EH (cell line): ENCODE measurements around the gene GAGE12D.
"Not testable (repeated sequence)": the region's sequence is repeated elsewhere in the genome, so short reads cannot be mapped to it uniquely, and the experiment has no call there.

ENCODE experiments used
- DNase-seq: peaks from one replicate; pipeline ENCODE4 v3.0.0-alpha.2; 2015; ENCODE audit warnings: low read depth

Gene GAGE12D

DNA sequence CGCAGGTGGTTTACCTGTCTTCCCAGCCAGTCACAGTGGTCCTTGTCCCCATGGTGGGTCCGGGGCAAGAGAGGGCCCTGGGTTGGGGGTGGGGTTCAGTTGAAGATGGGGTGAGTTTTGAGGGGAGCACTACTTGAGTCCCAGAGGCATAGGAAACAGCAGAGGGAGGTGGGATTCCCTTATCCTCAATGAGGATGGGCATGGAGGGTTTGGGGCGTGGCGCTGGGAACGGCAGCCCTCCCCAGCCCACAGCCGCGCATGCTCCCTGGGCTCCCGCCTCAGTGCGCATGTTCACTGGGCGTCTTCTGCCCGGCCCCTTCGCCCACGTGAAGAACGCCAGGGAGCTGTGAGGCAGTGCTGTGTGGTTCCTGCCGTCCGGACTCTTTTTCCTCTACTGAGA lies at the start of gene GAGE12D:
Gene GAGE12D, plus strand, starts transcription at position 301 of the 400 bp plus-strand sequence. CDS start 1,155 bp downstream, outside the sequence.
- not testable (repeated sequence) for DNase-seq

GRCh38 chrX:49531877-49532276 lies 9.7 kb upstream of the GAGE12D start, which contains the start of gene GAGE12C:
GAGE12C (plus strand) TSS chrX:49532177; CDS start chrX:49533332, 1,155 bp downstream.
- not testable (repeated sequence) for DNase-seq

DNA sequence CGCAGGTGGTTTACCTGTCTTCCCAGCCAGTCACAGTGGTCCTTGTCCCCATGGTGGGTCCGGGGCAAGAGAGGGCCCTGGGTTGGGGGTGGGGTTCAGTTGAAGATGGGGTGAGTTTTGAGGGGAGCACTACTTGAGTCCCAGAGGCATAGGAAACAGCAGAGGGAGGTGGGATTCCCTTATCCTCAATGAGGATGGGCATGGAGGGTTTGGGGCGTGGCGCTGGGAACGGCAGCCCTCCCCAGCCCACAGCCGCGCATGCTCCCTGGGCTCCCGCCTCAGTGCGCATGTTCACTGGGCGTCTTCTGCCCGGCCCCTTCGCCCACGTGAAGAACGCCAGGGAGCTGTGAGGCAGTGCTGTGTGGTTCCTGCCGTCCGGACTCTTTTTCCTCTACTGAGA lies 9.5 kb downstream of the GAGE12D start, which contains the start of gene GAGE12E:
Gene GAGE12E, plus strand, starts transcription at position 301 of the 400 bp plus-strand sequence. CDS start 1,155 bp downstream, outside the sequence.
- not testable (repeated sequence) for DNase-seq

GRCh38 chrX:49560542-49560941 lies 19.0 kb downstream of the GAGE12D start, which contains the start of gene GAGE12F:
GAGE12F (plus strand) TSS chrX:49560842; CDS start chrX:49561997, 1,155 bp downstream.
- DNase-seq, result not testable (repeated sequence)

GRCh38 chrX:49568728-49569127 lies 27.2 kb downstream of the GAGE12D start:
- DNase-seq, result not testable (repeated sequence)

- DNase-seq, result not testable (repeated sequence)
These were observed 27.6 kb downstream of the GAGE12D start for GRCh38 chrX:49569152-49569551.

- not testable (repeated sequence) for DNase-seq
These were observed 28.6 kb downstream of the GAGE12D start, which contains the start of gene GAGE12G for GRCh38 chrX:49570100-49570499. GAGE12G (plus strand) TSS chrX:49570400; CDS start chrX:49571555, 1,155 bp downstream.

DNA sequence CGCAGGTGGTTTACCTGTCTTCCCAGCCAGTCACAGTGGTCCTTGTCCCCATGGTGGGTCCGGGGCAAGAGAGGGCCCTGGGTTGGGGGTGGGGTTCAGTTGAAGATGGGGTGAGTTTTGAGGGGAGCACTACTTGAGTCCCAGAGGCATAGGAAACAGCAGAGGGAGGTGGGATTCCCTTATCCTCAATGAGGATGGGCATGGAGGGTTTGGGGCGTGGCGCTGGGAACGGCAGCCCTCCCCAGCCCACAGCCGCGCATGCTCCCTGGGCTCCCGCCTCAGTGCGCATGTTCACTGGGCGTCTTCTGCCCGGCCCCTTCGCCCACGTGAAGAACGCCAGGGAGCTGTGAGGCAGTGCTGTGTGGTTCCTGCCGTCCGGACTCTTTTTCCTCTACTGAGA lies 38.1 kb downstream of the GAGE12D start, which contains the start of gene GAGE12H:
Gene GAGE12H, plus strand, starts transcription at position 301 of the 400 bp plus-strand sequence. CDS start 1,155 bp downstream, outside the sequence.
- DNase-seq, result not testable (repeated sequence)

GRCh38 chrX:49589196-49589595 lies 47.7 kb downstream of the GAGE12D start, which contains the start of gene GAGE2A:
GAGE2A (plus strand) TSS chrX:49589496; CDS start chrX:49590651, 1,155 bp downstream.
- not testable (repeated sequence) for DNase-seq

DNA sequence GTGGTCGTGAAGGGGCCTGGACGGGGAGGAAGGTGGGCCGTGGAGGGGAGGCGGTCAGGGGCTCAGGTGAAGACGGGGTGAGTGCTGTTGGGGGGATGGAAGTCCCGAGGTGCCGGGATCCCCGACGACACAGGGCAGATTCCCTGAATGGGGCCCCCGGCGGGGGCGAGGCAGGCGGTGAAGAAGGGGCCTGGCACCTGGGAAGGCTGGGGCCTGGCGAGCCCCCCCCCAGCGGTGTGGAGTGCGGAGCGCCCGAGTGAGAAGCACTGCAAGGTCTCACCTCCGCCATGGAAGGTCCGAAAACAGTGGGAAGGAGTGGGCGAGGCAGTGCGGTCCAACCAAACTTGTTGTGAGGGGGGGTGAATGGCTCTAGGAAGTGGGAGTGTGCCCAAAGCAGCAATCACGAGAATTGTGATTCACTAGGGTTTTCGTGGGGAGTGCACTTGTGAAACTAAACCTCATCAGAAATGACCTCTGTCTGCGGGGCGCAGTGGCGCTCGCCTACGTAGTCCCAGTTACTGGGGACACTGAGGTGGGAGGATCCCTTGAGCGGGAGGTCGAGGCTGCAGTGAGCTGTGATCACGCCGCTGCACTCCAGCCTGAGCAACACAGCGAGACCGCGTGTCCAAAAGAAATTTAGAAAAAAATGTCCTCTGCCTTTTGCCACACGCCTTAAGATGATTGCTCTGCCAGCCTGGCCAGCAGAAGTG lies 48.4 kb downstream of the GAGE12D start:
- not testable (repeated sequence) for DNase-seq

GRCh38 chrX:49590488-49590887 lies 49.0 kb downstream of the GAGE12D start:
- not testable (repeated sequence) for DNase-seq
